HepG2 (cell line): ENCODE results near the gene APOM. TPM values are rescaled to one million over a fixed set of nuclear protein-coding genes. Genes with fewer than 3 reads are reported as not detected.
A peak's percentile ranks its signal among the peaks of the same experiment; 100 is the strongest.

Experiments used
- ATAC-seq: fragments of 200-7000 bp; cut with Tn5 transposase; 3 replicates; pipeline ENCODE4 v1.9.1; 2020; ENCODE audit warnings: mild to moderate bottlenecking, moderate library complexity
- BruUV-seq: library from RNA; stranded (reverse); fragments of 400-500 nt; replicated peaks from 2 replicates; lab custom pipeline; 2021; lab: Mats Ljungman, UMichigan
- CTCF ChIA-PET: fragments of 300-600 bp; formaldehyde crosslinking; extraction: SDS; loops from one replicate; lab custom pipeline; 2021; ENCODE audit warnings: low total read pairs, inconsistent platforms, low intra/inter-chr PET ratio; lab: Yijun Ruan, JAX
- POLR2A ChIA-PET: fragments of 350-600 bp; sonication (Branson Sonifier 250); formaldehyde crosslinking; loops from one replicate; lab custom pipeline; 2020; ENCODE audit warnings: antibody characterized with exemption, inconsistent platforms; lab: Yijun Ruan, JAX
- DNase-seq: peaks from one replicate; pipeline ENCODE4 v3.0.0-alpha.2; 2015; ENCODE audit warnings: low spot score
- FAIRE-seq: peaks from 3 replicates; lab custom pipeline; 2011; peaks lifted over from hg19 to GRCh38; lab: Jason Lieb, UNC
- H2AFZ ChIP-seq: one replicate; pipeline ENCODE4 v1.6.1; 2011; ENCODE audit warnings: low read length, inconsistent platforms
- H3K27ac ChIP-seq: fragments of 300-600 bp; 3 replicates; pipeline ENCODE4 v1.8.0; 2011; ENCODE audit warnings: mixed run types, mild to moderate bottlenecking, mixed read lengths, low read length, inconsistent platforms; ENCODE audit not compliant: insufficient read depth; ENCODE audit errors: extremely low read length
- H3K27me3 ChIP-seq, 2 experiments: fragments of 200-600 bp in 1 of 2; 2 replicates in 1 of 2; 3 replicates in 1 of 2; pipeline versions ENCODE4 v1.6.0 to v1.8.0; 2011; ENCODE audit warnings: low read length in 2 of 2, mild to moderate bottlenecking in 2 of 2, moderate library complexity in 2 of 2, inconsistent platforms in 1 of 2; ENCODE audit not compliant: insufficient read depth in 2 of 2, control insufficient read depth in 1 of 2
- H3K36me3 ChIP-seq, 2 experiments: fragments of 200-600 bp in 1 of 2; replicated peaks in 1 of 2; 2 replicates in 1 of 2; 3 replicates in 1 of 2; pipeline versions ENCODE4 v1.5.1 to v1.8.0; 2011; ENCODE audit warnings: low read length in 2 of 2, inconsistent platforms in 1 of 2; ENCODE audit not compliant: insufficient read depth in 2 of 2, control insufficient read depth in 1 of 2
- H3K4me1 ChIP-seq: 2 replicates; pipeline ENCODE4 v1.5.1; 2012; ENCODE audit warnings: low read length, inconsistent platforms; ENCODE audit not compliant: insufficient read depth
- H3K4me2 ChIP-seq: 2 replicates; pipeline ENCODE4 v1.6.0; 2011; ENCODE audit warnings: low read depth, low read length, inconsistent platforms
- H3K4me3 ChIP-seq, 3 experiments: fragments of 200-600 bp in 1 of 3; sonication (generic), shearing (Covaris generic) in 1 of 3; replicated peaks in 1 of 3; 2 replicates each; pipeline ENCODE4 v1.5.1; 2011 to 2016; ENCODE audit warnings: low read length in 3 of 3, inconsistent platforms in 2 of 3, low read depth in 2 of 3, mild to moderate bottlenecking in 2 of 3, control low read depth in 1 of 3, mixed read lengths in 1 of 3; ENCODE audit not compliant: insufficient read depth in 1 of 3
- H3K79me2 ChIP-seq: one replicate; pipeline ENCODE4 v1.6.1; 2011; ENCODE audit warnings: low read length, inconsistent platforms; ENCODE audit not compliant: insufficient read depth
- H3K9ac ChIP-seq: 2 replicates; pipeline ENCODE4 v1.6.0; 2011; ENCODE audit warnings: mild to moderate bottlenecking, low read depth, low read length, inconsistent platforms; ENCODE audit not compliant: insufficient read depth
- H3K9me3 ChIP-seq: 2 replicates; pipeline ENCODE4 v1.5.1; 2012; ENCODE audit warnings: mild to moderate bottlenecking, low read length
- H4K20me1 ChIP-seq: 2 replicates; pipeline ENCODE4 v1.6.0; 2011; ENCODE audit warnings: inconsistent platforms, mild to moderate bottlenecking, low read length, moderate library complexity; ENCODE audit not compliant: insufficient read depth
- HNRNPUL1 ChIP-seq: fragments of 200-400 bp; formaldehyde crosslinking; IDR thresholded peaks from 2 replicates; pipeline ENCODE4 v1.6.1; 2017; ENCODE audit warnings: low read depth, mild to moderate bottlenecking, low read length, moderate library complexity
- KMT2A ChIP-seq: sonication (generic); formaldehyde crosslinking; IDR thresholded peaks from 2 replicates; pipeline ENCODE4 v1.4.0; 2020; ENCODE audit warnings: missing genetic modification reagents
- NFIB ChIP-seq: sonication (generic); formaldehyde crosslinking; IDR thresholded peaks from 2 replicates; pipeline ENCODE4 v1.9.0; 2021; ENCODE audit warnings: missing genetic modification reagents, mild to moderate bottlenecking, borderline replicate concordance
- SALL1 ChIP-seq: sonication (generic); formaldehyde crosslinking; IDR thresholded peaks from 2 replicates; pipeline ENCODE4 v1.8.0; 2022; ENCODE audit warnings: mild to moderate bottlenecking, missing genetic modification reagents
- ZBTB42 ChIP-seq: sonication (generic); formaldehyde crosslinking; IDR thresholded peaks from 2 replicates; pipeline ENCODE4 v1.5.0; 2020; ENCODE audit warnings: mild to moderate bottlenecking, missing genetic modification reagents
- WGBS: methylation state at CpG from one replicate; pipeline ENCODE4 v1.1.6; 2017; ENCODE audit warnings: low lambda C conversion rate; 5-methylcytosine and 5-hydroxymethylcytosine counted together
- in situ Hi-C: cut with HindIII; loops from 2 replicates; pipeline ENCODE4 v1.10.0; 2017; ENCODE audit warnings: low pct_unique_long_range_greater_than_20kb; ENCODE audit not compliant: extremely low pct_ligation_motif_present
- intact Hi-C: fragments of 100-400 bp; cut with micrococcal nuclease; formaldehyde crosslinking; loops from one replicate; pipeline ENCODE4 v1.10.0; 2022; ENCODE audit not compliant: unreplicated experiment
- polyA plus RNA-seq, 8 experiments: library from polyadenylated mRNA; depleted of rRNA in 3 of 8; stranded (reverse) in 7 of 8; unstranded in 1 of 8; fragments of >200 nt; fragmentation: Illumina TruSeq in 4 of 8; extraction: Trizol in 4 of 8; gene quantifications; 2 replicates each; pipeline versions ENCODE4 v1.2.1 to v1.2.3, GENCODE V29; 2011 to 2016; ENCODE audit warnings: low read depth in 4 of 8, missing spikeins in 1 of 8, mixed read lengths in 1 of 8; ENCODE audit not compliant: insufficient read depth in 1 of 8
- total RNA-seq, 5 experiments: library from RNA; depleted of rRNA; stranded (reverse); fragments of >200 nt; fragmentation: Illumina TruSeq; extraction: Trizol; gene quantifications; 2 replicates each; pipeline ENCODE4 v1.2.3, GENCODE V29; 2016; ENCODE audit warnings: low read depth in 1 of 5
- TF ChIP-seq, protein P1 (sequence below): sonication (generic); formaldehyde crosslinking; IDR thresholded peaks from 2 replicates; pipeline ENCODE4 v1.5.1; 2020; ENCODE audit warnings: mild to moderate bottlenecking, moderate library complexity, missing genetic modification reagents

APOM gene
- total and polyA plus RNA-seq, 2 of the 13 experiments (the other 11 are each of a cell fraction or from before 2014, with no cell fraction given): 98.2 to 1,140 TPM

DNA sequence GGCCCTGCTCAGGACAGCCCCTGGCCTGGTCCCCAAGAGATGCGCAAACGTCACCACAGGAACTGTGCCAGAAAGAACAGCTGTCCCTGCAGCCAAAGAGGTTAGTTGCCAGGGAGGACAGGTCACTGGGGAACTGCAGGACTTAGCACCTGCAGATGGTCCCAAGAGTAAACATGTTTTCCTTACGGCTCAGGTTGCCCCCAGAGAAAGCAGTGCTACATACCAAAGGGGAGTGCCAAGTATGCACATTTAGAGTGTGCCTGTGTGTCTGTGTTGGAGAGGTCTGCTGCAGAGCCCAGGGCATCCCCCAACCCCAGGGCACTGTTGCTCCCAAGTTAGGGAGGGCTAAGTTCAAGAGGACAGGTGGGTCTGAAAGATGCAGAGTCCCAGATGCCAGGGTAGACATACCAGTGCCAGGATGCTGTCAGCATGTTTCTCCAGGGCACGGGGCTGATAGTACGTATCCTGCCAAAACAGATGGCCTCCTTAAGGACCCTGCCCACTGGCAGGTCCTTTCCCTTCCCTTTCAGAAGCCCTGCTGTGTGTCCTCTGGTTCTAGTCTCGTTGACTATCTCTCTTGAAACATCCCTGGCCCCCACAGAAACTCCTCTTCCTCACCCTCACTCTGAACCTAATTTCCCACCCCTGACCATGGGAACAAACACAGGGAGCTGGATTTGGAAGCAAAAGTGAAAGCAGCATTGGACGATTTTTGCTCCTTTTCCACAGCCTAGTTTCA lies 46.1 kb downstream of the APOM start (continued):
- 0 out of 2 replicates have a peak, but pooled peaks have one; percentile 10 for TF ChIP-seq SALL1 (CRISPR knock-in tag)
- no peak for TF ChIP-seq HNRNPUL1
- TF ChIP-seq, protein P1, sequence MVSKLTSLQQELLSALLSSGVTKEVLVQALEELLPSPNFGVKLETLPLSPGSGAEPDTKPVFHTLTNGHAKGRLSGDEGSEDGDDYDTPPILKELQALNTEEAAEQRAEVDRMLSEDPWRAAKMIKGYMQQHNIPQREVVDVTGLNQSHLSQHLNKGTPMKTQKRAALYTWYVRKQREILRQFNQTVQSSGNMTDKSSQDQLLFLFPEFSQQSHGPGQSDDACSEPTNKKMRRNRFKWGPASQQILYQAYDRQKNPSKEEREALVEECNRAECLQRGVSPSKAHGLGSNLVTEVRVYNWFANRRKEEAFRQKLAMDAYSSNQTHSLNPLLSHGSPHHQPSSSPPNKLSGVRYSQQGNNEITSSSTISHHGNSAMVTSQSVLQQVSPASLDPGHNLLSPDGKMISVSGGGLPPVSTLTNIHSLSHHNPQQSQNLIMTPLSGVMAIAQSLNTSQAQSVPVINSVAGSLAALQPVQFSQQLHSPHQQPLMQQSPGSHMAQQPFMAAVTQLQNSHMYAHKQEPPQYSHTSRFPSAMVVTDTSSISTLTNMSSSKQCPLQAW: 0 out of 2 replicates have a peak, but pooled peaks have one; percentile 35

DNA sequence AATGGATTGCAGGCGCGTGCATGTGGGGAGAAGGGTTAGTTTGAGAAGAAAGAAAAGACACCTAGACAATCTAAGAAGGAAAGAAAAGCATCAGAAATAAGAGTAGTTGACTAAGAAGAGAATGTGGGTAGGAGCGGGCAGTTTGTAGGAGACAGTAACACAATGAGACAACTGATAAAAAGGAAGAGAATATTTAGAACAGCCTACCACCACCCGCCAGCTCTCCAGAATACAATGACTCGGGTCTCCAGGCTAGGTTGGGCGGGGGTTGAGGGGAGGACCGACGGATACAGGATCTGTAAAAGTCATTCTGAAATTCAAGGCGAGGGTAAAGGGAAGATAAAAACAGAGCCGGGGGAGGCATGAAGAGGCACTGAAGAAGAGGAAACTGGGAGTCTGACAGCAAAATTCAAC lies 46.7 kb downstream of the APOM start:
- POLR2A ChIA-PET: interaction anchor here (0.6 to 2.7 kb wide), 21 partner anchors 10 to 439 kb away, joined by 3 to 57 read pairs (median 6); partner anchors contain the start of genes APOM, C6orf47, CLIC1 and CSNK2B
- Histone ChIP-seq H3K27ac (peak overlapping the region; percentile 85), H3K36me3 (peaks cover 4 to 7% of the 10 kb centered on the region in 2 experiments; a peak in 3 of 5 replicates), H3K4me1 (peaks cover 39% of the 10 kb centered on the region), H3K9ac (peak overlapping the region; percentile 95), H3K27me3 (peaks cover 0 to 2% of the 10 kb centered on the region in 2 experiments; a peak in 2 of 5 replicates), H3K79me2 (peaks cover 22% of the 10 kb centered on the region), H3K9me3 (no peaks in the 10 kb centered on the region), H3K4me2 (peak overlapping the region; percentile 99), H3K4me3 (peak overlapping the region; percentile 71 to 84 (median 81)), H4K20me1 (no peaks in the 10 kb centered on the region), H2AFZ (peak overlapping the region; percentile 48)
- no TSS peak for BruUV-seq
- DNase-seq (no peak), FAIRE-seq (no peak), ATAC-seq (peak; percentile 31)
- in situ Hi-C loops: no loop called here
- WGBS: 5% methylated on average over 10 of the region's 10 CpGs
- intact Hi-C loops: loop anchor here (2.0 to 5.0 kb wide), 2 partner anchors 22 to 35 kb away; partner anchors contain the start of genes CLIC1 and LY6G5C
- CTCF ChIA-PET: no interaction called here
- TF ChIP-seq ZBTB42 (CRISPR knock-in tag) (0 out of 2 replicates have a peak, but pooled peaks have one; percentile 5), KMT2A (CRISPR knock-in tag) (peak; percentile 10; the same call in 1 of the 2 replicates), NFIB (CRISPR knock-in tag) (no peak)
